ENCODE measurements around the gene AGPAT2.

Gene AGPAT2

GRCh38 chr9:136645352-136645902, 41.8 kb downstream of the AGPAT2 start:
- no peak for DNase-seq (ENCODE audit: low read depth in 2 of 2)

DNA sequence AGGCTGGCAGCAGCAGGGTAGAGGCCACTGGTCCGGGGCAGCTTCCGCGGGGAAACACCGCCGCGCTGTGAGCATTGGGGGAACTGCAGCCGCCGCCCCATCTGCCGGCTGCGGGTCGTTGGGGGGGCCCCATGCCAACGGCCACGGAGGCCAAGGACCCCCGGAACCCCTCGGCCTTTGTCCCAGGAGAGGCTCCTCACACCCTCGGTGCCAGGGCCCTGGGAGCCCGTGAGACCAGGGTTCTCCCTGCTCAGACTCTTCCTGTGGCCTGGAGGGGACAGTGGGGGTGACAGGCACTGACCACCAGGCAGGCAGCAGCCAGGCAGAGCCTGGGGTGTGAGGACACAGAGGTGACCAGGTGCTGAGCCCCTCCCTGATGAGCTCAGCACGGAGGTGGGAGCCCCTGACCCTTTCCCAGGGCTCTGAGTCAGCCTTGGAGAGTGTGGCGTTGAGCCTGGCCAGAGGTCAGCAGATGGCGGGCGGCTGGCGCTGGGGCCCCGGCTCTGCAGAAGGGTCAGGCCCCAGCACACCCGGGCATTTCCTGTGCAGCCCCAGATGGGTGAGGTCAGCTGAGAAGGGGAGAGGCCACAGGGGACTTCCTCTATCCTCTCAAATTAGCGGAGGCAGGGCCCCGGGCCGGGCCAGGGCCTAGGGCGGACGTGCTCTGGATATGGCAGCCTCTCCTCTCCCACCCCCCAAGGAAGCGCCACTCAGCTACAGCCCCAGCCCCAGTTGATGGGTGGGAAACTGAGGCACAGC, 42.5 kb downstream of the AGPAT2 start:
- DNase-seq (ENCODE audit: low read depth in 2 of 2), result peak; percentile 51 to 66

DNA sequence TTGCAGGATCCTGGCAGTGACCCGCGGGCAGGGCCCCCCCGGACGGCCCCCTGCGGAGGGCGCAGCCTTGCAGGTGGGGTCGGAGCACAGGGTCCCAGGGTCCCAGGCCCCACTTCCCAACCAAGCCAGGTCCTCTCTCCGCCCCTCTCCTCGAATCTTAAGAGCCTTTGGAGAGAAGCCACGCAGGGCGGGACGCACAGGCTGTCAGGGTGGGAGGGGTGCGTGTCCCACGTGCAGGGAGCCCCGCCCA, 43.0 kb downstream of the AGPAT2 start:
- no peak for DNase-seq (ENCODE audit: low read depth in 2 of 2)

DNA sequence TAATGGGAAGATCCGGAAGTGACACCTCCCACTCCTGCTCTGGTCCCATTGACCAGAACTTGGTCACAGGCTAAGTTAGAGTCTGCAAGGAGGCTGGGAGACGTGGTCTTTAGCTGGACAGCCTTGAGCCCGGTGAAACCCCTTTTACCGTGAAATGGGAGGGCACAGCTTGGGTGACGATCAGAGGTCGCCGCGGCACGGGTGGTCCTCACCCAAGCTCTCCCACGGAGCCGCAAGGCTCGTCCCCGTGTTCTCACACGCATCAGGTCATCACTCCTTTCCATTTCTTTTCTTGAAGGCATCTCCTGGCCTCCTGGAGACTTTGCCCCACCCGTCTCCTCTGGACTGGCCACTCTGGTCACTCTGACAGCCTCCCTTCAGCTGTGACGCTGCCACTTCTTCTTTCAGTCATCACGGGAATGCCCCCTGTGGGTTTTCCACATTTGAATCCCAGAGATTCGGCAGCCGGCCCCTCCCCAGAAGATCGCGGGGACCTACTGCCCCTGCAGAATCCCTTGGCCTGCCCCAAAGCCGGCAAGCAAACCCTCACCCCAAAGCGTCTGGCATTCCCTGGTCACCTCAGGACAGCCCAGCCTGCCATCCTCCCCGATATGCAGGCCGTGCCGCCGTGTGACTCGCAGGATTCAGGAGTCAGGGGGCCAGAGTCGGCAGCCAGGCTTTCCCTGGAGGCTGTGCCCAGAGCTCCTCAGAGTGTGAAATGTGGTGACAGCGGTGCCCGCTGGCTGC, 43.5 kb downstream of the AGPAT2 start:
- DNase-seq (ENCODE audit: low read depth in 2 of 2), result no peak

DNA sequence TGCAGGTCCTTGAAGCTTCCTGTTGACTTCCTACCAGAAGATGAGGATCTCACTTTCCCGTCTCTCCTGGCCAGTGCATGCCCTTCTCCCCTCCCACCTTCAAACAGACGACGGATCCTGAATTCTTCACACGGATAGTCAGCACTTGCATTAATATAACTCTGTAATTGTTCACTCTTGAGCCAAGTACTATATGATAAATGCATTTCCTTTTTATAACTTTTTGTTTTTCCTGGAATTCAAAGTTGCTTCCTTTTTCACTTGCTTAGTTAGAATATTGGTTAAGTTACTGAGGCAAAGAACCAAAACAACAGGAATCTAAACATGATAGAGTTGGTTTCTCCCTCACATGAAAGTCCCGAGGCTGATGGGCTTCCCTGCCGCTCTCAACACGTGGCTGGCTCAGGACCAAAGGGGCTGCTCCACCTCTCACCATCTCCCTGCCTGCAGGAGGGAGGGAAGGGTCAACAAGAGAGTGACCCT, 44.8 kb downstream of the AGPAT2 start:
- DNase-seq (ENCODE audit: low read depth in 2 of 2), result no peak

GRCh38 chr9:136640171-136641111, 46.8 kb downstream of the AGPAT2 start:
- no peak for DNase-seq (ENCODE audit: low read depth in 2 of 2)

DNA sequence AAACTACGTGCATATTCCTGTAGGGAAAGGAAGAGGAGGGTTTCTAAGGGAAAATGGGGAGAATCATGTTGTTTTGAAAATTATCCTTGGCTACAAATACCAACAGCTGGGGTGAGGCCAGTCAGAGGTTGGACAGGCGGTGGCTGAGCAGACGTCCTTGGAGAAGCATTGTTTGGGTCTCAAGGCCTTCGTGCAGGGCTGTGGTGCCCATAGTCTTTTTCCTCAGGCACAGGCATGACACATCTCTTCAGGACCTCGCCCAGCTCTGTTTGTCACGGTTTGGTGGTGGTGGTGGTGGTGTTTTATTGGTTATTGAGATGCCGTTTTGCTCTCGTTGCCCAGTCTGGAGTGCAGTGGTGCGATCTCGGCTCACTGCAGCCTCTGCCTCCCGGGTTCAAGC, 52.4 kb downstream of the AGPAT2 start:
- DNase-seq (ENCODE audit: low read depth in 2 of 2), result no peak

- DNase-seq (ENCODE audit: low read depth in 2 of 2), result peak; percentile 13 to 27
Observed at GRCh38 chr9:136632491-136633106, 54.7 kb downstream of the AGPAT2 start.

DNA sequence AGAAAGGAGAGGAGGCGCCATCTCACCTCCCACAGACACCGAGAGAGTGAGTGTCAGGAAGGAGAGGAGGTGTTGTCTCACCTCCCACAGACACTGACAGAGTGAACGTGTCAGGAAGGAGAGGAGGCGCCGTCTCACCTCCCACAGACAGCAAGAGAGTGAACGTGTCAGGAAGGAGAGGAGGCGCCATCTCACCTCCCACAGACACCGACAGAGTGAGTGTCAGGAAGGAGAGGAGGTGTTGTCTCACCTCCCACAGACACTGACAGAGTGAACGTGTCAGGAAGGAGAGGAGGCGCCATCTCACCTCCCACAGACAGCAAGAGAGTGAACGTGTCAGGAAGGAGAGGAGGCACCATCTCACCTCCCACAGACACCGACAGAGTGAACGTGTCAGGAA, 55.2 kb downstream of the AGPAT2 start:
- peak in 1 of 2 donors; percentile 24 for DNase-seq (ENCODE audit: low read depth in 2 of 2)

DNA sequence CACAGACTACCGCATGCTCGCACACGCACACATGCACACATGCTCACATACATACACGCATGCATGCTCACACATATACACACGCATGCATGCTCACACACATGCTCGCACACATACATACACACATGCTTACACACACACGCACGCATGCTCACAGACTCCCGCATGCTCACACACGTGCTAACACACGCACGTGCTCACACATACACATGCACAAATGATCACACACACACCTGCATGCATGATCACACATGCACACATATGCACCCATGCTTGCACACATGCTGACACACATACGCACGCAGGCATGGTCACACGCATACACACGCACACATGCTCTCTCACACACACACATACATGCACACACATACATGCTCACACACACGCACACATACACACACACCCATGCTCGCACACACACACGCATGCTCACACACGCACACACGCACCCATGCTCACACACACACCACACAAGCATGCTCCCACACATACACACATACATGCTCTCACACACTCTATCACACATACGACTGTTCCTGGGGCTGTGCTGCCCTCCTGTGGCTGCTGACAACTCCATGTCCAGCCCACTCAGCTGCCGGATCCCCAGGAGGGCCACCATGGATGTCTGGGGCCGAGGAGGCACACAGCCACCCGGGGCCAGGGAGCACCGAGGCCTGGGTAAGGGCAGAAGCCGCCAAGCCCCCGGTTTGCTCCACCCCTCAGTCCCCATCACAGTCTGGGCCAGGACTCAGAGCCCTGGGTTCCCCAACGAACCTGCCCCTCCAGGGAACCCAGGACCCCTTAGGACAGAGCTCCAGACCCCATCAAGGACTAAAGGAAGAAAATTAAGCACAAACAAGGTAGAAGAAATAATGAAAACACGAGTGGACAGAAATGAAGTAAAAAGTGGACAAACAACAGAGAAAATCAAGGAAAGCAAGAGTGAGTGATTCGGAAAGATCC, 55.9 kb downstream of the AGPAT2 start:
- DNase-seq (ENCODE audit: low read depth in 2 of 2), result peak; percentile 54 to 58

DNA sequence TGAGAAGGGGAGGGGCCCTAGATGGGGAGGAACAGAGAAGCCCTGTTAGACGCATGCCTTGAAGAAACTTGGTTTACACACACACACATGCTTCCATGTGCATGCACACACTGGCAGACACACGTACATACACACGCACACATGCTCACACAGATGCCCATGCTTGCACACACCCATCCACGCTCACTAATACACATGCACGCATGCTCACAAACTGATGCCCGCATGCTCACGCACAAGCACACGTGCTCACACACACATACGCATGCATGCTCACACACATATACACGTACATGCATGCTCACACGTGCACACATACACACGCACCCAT, 56.6 kb downstream of the AGPAT2 start:
- DNase-seq (ENCODE audit: low read depth in 2 of 2), result no peak

DNA sequence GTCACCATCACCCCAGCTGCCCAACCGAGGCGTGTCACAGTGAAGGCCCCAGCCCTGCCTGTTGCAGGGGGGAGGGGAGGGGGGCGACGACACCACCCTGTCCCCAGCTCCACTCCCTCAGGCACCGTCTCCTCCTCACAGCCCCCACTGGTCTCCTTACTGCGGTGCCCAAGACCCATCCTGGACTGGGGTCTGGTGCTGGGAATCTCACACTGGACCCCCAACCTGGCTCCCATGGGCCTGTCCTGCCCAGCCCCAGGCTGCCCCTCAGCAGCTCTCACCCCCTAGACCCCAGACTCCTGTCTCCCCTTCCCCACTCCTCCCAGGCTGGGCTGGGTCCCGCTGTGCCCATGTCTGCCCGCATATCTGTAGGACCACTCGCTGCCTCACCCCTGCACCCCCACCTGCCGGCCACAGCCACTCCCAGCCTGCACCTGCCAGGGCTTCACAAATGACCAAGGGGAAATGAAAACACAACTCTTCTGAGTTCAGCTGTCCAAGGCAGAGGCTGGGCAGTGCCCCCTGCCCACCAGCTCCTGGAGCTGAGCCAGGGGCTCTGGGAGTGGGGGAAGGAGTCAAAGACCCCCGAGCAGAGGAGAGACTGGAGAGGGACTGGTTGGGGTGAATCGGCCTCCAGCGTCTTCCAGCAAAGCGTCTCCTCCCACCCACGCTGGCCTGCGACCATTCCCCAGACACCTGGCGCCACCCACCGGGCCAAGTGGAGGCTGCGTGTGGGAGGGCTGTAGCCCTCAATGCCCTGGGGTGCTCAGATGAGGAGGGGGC, 57.2 kb downstream of the AGPAT2 start:
- DNase-seq (ENCODE audit: low read depth in 2 of 2), result peak; percentile 20 to 43

- DNase-seq (ENCODE audit: low read depth in 2 of 2), result no peak
Observed at GRCh38 chr9:136629001-136629878, 58.0 kb downstream of the AGPAT2 start.

DNA sequence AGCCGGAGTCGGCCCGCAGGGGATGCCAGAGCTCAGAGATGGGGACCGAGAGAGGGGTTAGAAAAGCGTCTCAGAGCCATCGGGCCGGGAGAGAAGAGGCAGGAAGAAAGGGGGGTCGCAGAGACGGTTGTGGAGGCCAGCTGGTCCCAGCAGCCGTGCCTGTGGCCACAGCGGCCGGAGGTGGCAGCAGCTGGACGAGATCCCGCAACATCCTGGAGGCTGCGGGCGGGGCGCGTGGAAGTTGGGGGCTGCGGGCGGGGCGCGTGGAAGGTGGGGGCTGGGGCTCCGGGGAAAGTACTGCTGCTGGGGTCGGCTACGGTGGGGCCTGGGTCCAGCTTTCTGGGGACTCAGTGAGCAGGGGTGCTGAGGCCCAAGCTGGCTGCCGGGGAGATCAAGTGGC, 59.0 kb downstream of the AGPAT2 start:
- no peak for DNase-seq (ENCODE audit: low read depth in 2 of 2)

DNA sequence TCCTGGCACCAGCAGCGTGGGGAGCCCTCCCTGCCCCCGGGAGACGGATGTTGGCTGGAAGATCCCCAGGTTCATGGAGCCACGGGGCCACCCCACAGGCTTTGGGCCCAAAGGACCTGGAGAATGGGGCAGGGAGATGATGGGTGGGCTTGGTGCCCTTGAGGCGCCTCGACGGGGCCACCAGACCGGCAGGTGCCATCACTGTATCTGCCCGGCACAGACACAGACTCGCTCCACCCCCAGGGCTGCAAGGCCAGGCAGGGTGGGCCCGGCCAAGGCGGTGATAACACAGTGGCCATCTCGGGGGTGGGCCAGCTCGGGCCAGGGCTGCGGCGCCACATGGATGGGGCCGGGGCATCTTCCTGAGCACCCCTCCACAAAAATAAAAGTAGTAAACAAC, 59.6 kb downstream of the AGPAT2 start:
- DNase-seq (ENCODE audit: low read depth in 2 of 2), result no peak

DNA sequence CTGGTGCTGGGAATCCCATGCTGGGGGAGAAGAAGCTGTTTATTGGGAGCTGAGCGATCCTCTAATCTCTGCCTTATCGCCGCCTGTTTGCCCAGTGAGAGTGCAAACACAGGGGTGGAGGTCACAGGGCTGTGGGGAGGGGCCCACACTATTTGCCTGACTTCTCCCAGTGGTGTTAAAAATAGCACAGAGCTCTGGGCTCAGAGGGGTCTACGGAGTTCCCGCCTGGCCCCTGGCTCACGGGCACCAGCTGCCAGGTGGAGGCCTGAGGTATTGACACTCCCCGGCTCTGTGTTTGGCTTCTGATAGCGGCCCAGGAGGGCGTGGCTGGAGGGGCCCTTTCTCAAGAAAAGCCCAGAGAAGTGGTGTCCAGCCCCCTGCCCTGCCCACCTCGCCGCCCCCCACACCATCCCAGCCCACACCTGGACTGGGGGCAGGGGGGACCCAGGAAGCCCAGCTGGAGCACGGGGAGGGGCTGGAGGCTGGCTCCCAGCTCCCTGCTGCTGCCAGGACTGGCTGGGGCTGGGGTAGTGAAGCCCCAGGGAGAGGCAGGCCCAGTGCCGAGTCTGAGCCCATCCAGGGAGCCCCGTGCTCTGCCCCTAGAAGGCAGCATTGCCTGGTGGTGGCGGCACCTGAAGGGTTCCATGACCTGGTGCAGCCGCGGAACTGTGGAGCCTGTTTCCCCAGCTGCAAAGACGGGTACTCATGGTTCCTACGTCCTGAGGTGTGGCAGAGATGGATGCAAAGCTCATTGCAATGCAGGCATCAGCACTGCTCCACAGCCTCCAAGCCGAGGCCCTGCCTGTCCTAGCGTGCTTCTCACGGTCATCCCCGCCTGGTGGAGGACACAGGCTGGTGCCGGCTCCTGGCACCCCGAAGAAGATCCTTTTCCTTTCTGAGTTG, 60.3 kb downstream of the AGPAT2 start:
- DNase-seq (ENCODE audit: low read depth in 2 of 2), result no peak

GRCh38 chr9:136626066-136626725, 61.1 kb downstream of the AGPAT2 start:
- no peak for DNase-seq (ENCODE audit: low read depth in 2 of 2)

Measured in stimulated activated CD8-positive, alpha-beta memory T cell treated with anti-CD3 and anti-CD28 coated beads, Interleukin-7, amount 100 ng/mL, for 4 hours (primary cell).